ENCODE data around the gene BAHCC1. TPM values are rescaled to one million over a fixed set of nuclear protein-coding genes. Genes with fewer than 3 reads are reported as not detected.

Gene BAHCC1
- total RNA-seq, 1 donor: 6.5 TPM

DNA sequence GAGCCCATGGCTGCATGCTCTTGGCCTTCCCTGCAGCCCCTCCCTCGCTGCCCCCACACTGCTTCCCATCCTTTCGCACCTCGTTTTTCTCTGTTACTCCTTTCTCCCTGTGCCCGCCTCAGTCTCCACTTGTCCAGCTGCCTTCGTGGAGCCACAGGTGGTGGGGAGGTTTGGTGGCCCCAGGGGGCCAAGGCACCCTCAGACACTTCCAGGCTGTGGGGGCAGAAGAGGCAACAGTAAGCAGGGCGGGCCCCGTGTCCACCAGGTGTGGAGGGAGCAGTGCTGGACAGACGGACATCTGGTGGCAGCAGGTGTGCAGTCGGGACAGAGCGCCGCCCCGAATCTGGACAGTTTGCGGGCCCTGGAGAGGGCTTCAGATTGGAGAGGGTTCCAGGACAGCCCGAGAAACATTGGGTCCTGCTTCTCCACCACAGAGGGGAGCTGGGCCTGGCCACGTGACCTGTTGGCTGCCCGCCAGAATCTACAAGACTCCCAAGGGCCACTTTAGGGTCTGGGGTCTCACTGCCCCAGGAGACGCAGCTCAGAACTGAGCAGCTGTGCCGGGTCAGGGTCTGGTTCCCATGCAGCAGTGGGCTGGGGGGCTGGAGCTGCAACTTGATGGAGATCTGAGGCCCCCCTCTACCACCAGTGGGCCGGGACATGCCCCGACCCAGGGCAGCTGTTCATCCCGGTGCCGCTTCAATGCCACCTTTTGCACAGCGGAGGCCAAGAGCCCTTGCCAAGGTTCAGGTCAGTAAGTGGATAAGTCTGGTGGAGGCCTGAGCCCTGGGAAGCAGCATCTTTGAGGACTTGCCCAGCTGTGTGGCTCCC is 22.8 kb downstream of the BAHCC1 start:
- no peak for DNase-seq (ENCODE audit: low read depth)
- no peak overlapping the region for H3K4me3 ChIP-seq (ENCODE audit: low read depth, low read length)
- TF ChIP-seq, protein P1, sequence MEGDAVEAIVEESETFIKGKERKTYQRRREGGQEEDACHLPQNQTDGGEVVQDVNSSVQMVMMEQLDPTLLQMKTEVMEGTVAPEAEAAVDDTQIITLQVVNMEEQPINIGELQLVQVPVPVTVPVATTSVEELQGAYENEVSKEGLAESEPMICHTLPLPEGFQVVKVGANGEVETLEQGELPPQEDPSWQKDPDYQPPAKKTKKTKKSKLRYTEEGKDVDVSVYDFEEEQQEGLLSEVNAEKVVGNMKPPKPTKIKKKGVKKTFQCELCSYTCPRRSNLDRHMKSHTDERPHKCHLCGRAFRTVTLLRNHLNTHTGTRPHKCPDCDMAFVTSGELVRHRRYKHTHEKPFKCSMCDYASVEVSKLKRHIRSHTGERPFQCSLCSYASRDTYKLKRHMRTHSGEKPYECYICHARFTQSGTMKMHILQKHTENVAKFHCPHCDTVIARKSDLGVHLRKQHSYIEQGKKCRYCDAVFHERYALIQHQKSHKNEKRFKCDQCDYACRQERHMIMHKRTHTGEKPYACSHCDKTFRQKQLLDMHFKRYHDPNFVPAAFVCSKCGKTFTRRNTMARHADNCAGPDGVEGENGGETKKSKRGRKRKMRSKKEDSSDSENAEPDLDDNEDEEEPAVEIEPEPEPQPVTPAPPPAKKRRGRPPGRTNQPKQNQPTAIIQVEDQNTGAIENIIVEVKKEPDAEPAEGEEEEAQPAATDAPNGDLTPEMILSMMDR (IDR thresholded peaks at IDR 0.05; ENCODE audit: insufficient read depth, low read depth, low read length): no peak

GRCh38 chr17:81418710-81419318 is 23.6 kb downstream of the BAHCC1 start:
- TF ChIP-seq, protein P1 (IDR thresholded peaks at IDR 0.05; ENCODE audit: insufficient read depth, low read depth, low read length): no peak
- no peak for DNase-seq (ENCODE audit: low read depth)

GRCh38 chr17:81419319-81419885 is 24.1 kb downstream of the BAHCC1 start:
- TF ChIP-seq, protein P1 (IDR thresholded peaks at IDR 0.05; ENCODE audit: insufficient read depth, low read depth, low read length): no peak
- peak overlapping the region; percentile 35 for H3K4me3 ChIP-seq (ENCODE audit: low read depth, low read length)
- DNase-seq (ENCODE audit: low read depth): peak; percentile 96

More at GRCh38 chr17:81418710-81419318, 23.6 kb downstream of the BAHCC1 start:
- no peak overlapping the region for H3K4me3 ChIP-seq (ENCODE audit: low read depth, low read length)

DNA sequence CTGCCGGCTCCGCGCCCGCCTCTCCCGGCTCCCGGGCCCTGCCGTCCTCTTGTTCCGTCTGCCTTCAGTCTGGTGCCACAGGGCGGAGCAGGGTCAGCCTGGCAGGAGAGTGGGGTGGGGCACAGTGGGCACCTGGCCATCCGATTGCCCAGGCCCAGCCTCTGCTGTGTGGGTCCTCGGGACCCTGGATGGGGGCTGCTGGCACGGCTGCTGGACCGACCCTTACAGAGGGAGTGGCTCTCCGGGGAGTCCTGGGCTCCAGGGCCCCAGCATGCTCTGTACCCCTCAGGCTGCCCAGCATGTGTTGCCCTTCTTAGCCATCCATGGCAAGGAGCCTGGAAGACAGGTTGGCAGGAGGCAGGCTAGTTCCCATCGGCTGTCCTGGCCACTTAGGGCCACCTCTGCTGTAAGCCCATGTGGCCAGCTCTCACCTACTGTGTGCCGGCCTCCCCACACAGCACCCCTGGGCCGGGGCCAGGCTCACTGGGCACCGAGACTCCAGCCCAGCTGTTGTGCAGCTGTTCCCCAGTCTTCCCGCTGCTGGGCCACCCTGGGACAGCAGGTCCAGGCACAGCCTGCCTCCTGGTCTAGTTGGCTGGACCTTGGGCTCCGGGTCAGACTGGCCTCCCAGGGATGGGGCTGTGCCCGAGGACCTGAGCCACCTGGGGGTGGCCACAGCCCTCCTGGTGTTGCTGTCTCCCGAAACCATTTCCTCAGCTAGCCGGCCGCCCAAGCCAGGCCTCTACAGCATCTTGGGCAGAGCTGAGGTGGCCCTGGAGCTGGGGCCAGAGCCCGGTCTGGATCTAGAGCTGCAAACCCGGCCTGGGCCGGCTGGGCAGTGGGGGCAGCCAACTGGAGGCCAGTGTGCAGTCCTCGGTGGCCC is 24.9 kb downstream of the BAHCC1 start:
- peak; percentile 57 for DNase-seq (ENCODE audit: low read depth)
- peak overlapping the region; percentile 35 for H3K4me3 ChIP-seq (ENCODE audit: low read depth, low read length)
- TF ChIP-seq, protein P1 (IDR thresholded peaks at IDR 0.05; ENCODE audit: insufficient read depth, low read depth, low read length): no peak

GRCh38 chr17:81420769-81421462 is 25.7 kb downstream of the BAHCC1 start:
- TF ChIP-seq, protein P1 (IDR thresholded peaks at IDR 0.05; ENCODE audit: insufficient read depth, low read depth, low read length): no peak
- no peak for DNase-seq (ENCODE audit: low read depth)
- H3K4me3 ChIP-seq (ENCODE audit: low read depth, low read length): no peak overlapping the region
